NCI-H2196 treated with DMSO at 0.1 percent for 48 hours (cell line): ENCODE results near the gene OR4D11.
"Not testable (repeated sequence)": the region's sequence is repeated elsewhere in the genome, so short reads cannot be mapped to it uniquely, and the experiment has no call there.

Source experiments
- DNase-seq: peaks from one replicate; lab custom pipeline; 2025; ENCODE audit not compliant: unreplicated experiment; lab: John Stamatoyannopoulos, UW

The OR4D11 gene

DNA sequence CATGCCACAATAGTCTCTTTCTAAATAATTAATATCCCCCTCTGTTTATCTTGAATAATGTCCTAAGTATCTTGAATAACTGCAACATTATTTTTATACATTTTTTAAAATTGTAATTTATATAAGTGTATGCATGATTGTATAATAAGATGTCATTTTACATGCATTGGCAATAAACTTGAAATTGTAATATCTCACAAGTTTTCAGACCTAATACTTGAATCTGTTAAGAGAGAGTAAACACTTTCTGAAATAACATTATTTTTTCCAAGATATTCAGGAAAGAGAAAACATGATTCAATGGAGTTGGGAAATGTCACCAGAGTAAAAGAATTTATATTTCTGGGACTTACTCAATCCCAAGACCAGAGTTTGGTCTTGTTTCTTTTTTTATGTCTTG lies at the start of gene OR4D11:
Gene OR4D11, plus strand, starts transcription at position 301 of the 400 bp plus-strand sequence. Its CDS starts 0 bp downstream, at position 301.
- DNase-seq = no peak

DNA sequence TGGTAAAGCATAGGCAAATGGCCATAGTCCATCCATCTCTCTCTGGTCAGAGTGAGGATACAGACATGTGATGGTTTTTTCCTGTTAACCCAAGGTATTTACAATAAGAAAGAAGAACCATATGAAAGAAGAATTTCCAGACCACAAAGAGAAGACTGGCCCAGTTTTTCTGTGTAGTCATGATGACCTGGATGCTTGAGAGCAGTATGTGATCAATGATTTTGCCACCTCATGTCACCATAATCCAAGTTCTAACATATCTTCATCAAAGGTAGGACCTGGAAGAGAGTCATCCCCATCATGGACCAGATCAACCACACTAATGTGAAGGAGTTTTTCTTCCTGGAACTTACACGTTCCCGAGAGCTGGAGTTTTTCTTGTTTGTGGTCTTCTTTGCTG lies 46.7 kb upstream of the OR4D11 start, which contains the start of gene OR4D6:
Gene OR4D6, plus strand, starts transcription at position 301 of the 400 bp plus-strand sequence. Its CDS starts 0 bp downstream, at position 301.
- DNase-seq = no peak

DNA sequence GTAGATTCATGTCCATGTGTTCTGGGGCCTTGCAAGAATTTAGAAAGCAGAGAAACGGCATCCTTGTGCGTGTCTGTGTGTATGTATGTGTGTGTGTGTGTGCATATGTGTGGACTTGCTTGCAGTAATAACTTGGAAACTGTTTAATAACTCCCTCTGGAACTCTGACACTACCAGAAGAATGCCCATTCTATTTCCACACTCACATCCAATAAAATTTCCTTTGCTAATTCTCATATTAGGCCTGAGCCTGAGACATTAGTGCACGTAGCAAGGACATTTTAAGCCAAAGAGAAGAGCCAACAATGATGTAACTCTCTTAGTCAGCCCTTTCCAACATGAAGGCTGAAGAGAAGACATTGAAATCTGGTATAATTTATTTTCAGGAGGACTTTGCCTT lies 43.5 kb upstream of the OR4D11 start:
- no peak for DNase-seq

DNA sequence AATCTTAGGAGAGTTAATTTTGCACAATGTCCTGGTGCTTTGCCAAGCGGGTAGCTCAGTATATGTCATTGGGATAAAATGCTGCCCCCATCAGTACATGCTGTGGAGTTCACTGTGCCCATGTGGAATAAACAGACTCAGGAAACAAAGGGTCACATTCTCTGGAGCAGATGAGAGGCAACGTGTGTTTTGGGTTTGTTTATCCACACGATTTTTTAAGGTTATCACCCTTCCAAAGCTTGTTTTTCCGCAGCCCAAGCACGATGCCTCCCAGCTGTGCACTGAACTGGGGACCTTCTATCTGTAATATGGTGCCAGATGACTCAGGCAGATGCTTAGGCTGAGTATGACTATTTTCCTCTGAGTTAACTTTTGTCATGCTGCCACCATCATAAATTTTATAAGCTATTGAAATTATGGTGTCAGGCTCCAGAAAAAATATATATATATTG lies 40.2 kb upstream of the OR4D11 start:
- DNase-seq = no peak

DNA sequence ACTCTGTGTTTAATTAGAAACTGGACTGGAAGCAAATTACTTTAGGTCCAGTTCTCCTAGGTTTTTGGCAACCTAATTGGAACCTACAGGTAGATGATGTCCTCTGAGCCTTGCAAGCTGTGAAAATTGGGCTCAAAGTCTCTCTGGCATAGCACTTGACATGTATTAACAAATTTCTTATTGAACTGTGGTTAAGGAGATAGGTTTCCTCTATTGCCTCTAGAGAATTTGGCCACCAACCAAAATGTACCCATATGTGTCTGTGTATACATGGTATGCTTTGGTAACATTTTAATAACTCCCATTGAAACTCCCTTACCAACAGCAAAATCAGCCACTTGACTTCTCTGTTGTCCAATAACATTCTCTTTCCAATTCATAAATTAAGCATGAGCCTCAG lies 30.4 kb upstream of the OR4D11 start, which contains the start of gene OR4D10:
Gene OR4D10, plus strand, starts transcription at position 301 of the 400 bp plus-strand sequence. CDS start 4,115 bp downstream, outside the sequence.
- DNase-seq = no peak

DNA sequence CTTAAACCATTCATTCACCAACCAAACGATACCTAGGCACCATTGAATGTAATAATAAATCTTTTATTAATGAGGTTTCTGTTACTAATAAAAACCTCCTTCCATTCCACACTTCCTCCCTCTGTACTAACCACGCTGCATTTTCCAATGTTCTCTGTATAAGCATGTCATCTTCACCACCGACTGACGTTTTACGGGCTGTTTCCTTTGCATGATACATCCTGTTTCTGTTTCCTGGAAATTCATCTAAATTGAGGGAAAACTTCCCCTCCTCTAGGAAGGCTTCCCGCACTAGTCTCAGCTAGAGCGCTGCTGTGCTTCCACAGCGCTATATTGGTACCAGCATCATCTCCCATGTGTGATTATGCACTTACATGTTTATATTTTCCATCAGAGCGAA lies 28.2 kb upstream of the OR4D11 start:
- DNase-seq = no peak

DNA sequence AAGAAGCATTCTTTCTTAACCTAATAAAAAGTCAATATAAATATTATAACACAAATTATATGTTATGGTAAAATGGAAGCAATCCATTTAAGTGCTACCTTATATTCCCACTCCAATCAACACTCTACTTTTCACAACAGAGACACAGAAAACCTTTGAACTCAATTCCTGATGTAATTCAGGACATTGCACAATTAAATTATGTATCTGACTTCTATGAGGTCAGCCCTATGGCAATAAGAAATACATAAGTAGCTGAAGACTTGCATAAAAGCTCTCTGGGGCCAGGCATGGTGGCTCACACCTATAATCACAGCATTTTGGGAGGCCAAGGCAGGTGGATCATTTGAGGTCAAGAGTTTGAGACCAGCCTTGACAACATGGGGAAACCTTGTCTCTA lies 23.5 kb upstream of the OR4D11 start:
- DNase-seq = no peak

DNA sequence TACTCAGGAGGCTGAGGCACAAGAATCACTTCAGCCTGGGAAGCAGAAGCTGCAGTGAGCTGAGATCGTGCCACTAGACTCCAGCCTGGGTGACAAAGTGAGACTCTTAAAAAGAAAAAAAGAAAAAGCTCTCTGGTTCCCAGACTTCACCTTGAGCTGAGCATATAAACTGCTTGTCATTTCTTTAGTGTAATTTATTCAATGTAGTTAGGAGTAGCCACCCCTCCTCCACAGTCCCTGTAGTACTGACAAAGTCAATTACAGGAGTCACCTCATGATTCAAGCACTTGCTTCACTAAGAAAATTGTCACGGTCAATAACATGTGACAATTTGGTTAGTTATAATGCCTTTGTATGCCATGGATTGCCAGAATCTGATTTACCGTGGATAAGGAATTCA lies 23.0 kb upstream of the OR4D11 start:
- DNase-seq = no peak

DNA sequence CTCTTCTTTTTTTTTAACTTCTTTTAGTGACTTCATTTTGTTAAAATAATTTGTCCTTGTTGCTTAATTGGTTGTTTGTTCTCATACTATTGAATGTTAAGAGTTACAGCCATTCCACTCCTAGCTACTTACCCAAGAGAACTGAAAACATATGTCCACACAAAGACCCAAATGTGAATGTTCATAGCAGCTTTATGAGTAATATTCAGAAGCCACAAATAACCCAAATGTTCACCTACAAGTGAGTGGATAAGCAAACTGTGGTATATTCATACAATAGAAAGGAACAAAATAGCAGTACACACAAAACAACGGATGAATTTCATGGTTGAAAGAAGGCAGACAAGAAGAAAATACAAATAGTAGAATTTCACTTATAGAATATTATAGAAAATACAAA lies 1.4 kb upstream of the OR4D11 start:
- no peak for DNase-seq

DNA sequence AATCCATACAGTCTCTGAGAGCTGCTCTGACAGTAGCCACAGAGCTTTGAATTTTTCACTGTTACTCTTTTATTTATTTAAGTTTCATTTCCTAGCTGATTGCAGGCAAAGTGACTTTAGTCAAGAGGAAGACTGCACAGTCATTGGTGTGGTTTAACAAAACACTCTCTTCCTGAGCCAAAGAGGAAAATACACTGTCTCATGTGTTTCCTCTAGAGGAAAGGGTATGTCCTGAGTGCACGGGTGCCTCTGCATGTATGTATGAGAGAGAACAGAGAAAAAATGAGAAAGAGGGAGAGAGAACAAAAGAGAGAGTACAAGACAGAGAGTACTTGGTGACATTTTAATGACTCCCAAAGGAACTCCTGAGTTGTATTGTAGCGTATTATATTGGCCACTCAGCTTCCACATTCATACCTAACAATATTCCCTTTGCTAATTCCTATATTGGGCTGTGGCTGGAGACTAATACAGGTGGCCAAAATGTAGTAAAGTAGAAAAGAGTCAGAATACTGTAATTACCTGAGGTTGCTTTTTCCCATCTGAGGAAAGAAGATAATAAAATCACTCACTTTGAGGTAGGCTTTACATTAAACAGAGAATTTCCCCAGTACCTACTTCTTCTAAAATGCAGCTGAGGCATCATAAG lies 7.7 kb downstream of the OR4D11 start, which contains the start of gene OR4D9:
Gene OR4D9, plus strand, starts transcription at position 599 of the 649 bp plus-strand sequence. CDS start 3,374 bp downstream, outside the sequence.
- DNase-seq = no peak

DNA sequence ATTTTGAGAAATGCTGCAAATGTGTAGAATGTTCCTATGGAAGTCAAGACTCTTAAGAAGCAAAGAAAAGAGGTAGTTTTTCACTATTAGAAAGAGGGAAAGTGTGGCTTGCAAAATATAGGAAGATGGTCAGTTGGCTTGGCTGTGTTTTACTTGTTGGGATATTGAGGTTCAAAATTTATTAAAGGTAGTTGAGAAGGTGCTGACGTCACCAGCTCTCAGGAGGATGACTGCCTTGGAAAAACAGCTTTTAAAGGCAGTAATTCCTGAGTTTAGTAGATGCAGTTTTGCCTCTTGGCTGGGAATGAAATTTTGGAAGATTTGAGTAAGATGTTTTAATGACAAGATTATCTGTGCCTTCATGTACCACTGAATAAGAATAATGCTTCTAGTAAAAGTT lies 8.3 kb downstream of the OR4D11 start:
- DNase-seq = no peak

DNA sequence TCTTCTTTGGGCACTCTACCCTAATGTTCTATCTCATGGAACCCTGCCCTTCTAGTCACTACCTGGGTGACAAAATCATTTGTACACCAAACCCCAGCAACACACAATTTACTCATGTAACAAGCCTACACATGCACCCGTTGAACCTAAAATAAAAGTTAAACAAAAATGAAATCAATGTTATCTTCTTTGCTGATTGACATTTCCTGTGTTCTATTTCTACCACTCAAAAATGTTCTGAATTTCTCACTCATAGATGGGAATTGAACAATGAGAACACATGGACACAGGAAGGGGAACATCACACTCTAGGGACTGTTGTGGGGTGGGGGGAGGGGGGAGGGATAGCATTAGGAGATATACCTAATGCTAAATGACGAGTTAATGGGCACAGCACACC lies 16.8 kb downstream of the OR4D11 start:
- not testable (repeated sequence) for DNase-seq

DNA sequence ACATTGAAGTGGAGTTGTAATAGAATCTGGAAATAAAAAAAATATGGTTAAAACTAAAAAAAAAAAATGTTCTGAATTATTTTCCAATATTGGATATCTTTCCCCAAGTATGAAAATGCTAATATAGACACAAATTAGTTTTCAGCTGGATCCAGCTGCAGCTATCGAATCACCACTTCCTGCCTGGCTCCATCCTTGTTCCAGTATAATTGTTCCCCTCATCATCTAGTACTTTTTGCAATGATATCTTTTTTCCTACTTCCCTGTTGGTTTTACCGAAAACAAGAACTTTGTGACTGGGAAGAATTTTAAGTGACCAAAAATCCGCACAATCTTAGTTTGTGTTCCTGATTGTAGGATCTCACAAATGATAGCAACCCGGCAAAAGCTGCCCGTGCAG lies 17.4 kb downstream of the OR4D11 start:
- no peak for DNase-seq

DNA sequence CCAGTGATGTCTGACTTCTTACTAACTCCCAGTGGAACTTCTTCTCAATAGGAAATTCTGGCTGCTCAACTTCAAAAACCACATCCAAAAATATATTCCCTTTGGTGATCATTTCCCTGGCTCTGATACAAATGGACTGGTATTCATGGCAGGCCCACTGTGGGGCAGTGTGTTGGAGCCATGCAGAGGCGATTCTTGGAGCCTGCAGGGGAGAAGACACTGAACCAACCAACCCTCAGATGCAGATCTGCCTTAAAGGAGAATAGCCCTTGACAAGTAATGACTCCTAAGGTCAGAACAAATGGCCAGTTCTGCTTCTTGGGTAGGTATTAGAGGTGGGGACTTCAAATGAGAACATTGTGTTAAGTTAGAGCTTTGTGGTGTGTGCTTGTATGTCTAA lies 20.2 kb downstream of the OR4D11 start:
- DNase-seq = no peak

DNA sequence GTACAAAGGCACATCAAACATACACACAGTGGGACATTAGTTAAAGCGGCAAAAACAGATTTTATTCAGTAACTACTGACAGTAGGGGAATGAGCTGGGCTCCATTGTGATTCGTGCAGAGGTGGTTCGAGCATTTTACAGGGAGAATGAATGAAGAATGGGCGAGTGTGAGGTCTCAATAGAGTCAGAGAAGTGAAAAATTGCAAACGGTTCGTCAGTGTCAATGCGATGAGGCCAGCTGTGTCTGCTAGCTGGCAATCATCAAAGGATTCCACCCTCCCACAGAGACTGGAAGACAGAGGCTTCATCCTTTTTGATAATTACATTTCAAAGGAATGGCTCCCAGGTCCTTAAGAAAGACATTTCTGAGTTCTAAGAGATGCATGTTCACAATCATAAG lies 25.3 kb downstream of the OR4D11 start:
- DNase-seq = no peak

DNA sequence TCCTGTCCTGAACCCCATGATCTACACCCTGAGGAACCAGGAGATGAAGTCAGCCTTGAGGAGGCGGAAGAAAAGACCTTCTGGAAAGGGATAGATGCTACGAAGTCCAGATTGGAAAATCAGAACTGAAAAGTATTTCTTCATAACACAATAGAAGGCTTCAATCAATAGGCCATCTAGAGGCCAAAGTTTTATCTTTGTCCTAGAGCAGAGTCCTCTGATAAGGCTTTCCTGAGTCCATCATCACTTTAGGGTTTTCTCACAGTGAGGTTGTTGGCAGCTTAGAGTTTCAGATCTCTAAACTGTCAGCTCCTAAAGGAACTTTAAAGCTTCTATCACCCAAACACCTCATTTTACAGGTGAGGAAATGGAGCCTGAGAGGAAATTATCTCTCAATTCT lies 29.2 kb downstream of the OR4D11 start:
- no peak for DNase-seq

DNA sequence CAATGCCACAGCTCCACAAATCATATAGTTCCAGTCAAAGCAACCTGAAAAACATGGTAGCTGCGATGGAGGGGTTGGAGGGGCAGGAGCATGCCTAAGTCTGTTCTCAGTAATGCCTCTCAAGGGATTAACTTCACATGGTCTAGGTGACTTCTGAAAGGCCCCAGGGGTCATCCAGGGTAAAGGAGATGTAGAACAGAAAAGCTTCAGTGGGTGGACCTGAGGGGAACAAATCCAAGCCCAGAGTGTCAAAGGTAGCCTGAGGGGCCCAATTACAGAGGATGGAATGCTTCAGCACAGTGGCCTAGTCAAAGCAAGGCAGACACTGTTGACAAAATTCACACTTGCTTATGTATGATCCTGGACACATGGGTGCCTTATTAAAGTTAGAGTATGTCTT lies 31.3 kb downstream of the OR4D11 start:
- no peak for DNase-seq

DNA sequence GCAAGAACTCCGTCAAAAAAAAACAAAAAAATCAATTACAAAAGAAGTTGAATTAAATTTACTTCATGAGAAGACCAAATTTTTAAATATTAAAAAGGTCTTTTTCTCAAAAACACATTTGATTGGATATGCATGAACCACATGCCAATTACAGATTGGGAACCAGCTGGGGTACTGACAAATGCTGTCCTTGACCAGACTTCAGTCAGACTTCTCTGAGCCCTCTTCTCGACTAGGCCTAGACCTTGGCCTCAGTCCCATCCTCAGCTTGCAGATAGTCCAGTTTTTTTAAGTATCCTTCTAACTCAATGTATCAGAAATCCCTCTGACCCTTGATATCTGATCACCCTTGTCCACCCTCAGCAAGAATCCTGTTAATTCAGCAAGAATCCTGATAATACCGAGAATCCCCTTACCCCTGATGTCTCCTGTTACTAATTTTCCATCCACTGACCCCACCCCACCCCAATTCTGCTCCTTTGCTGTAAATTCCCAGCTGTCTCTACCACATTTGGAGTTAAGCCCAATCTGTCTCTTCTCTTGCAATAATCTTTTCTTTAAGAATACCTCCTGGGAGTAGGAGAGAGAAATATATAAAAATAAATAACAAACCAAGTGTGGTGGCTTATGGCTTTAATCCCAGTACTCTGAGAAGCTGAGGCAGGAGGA lies 38.9 kb downstream of the OR4D11 start:
- no peak for DNase-seq

DNA sequence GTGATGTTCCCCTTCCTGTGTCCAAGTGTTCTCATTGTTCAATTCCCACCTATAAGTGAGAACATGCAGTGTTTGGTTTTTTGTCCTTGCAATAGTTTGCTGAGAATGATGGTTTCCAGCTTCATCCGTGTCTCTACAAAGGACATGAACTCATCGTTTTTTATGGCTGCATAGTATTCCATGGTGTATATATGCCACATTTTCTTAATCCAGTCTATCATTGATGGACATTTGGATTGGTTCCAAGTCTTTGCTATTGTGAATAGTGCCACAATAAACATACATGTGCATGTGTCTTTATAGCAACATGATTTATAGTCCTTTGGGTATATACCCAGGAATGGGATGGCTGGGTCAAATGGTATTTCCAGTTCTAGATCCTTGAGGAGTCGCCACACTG lies 40.3 kb downstream of the OR4D11 start:
- not testable (repeated sequence) for DNase-seq

DNA sequence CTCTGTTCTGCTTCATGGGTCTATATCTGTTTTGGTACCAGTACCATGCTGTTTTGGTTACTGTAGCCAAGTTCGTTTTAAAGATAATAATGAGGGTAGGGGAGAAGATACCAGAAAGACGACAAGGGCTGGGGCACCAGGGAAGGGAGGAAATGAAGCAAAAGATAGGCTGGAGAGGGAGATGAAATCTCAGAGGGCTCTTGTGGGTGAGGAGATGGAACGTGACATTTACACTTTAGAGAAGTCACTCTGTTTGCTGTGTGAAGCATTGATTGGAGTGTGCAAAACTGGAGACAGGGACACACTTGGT lies 41.4 kb downstream of the OR4D11 start:
- no peak for DNase-seq

DNA sequence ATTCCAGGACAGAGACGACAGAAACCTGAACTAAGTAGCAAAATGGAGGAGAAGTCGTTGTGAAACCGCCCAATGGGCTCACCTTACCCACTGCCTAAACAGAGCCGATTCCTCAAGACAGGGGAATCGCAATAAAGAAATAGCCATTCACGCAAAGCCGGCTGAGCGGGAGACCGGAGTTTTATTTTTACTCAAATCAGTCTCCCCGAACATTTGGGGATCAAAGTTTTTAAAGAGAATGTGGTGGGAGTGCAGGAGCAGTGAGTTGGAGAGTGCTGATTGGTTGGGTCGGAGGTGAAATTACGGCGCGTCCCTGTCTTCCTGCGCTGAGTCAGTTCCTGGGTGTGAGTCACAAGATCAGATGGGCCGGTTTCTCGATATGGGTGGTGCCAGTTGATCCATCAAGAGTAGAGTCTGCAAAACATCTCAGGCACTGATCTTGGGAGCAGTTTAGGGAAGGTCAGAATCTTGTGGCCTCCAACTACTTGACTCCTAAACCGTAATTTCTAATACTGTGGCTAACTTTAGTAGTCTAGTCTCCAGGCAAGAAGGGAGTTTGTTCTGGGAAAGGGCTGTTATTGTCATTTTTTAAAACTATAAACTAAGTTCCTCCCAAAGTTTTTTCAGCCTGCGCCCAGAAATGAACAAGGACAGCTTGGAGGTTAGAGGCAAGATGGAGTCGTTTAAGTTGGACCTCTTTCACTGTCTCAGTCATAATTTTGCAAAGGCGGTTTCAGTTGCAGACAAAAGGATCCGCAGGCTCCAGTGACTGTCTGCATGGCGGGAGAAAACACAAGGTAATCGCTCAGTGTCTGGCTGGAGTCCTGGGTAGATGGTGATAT lies 42.0 kb downstream of the OR4D11 start:
- no peak for DNase-seq
